K562 (cell line): Measurements from ENCODE around the gene MYCBP2. TPM values are rescaled to one million over a fixed set of nuclear protein-coding genes. Genes with fewer than 3 reads are reported as not detected.

Experiments
- ATAC-seq: fragments of 200-7000 bp; cut with Tn5 transposase; 3 replicates; pipeline ENCODE4 v1.9.1; 2020; ENCODE audit warnings: moderate library complexity
- BruUV-seq: library from RNA; stranded (reverse); fragments of 400-500 nt; replicated peaks from 2 replicates; lab custom pipeline; 2021; lab: Mats Ljungman, UMichigan
- CTCF ChIA-PET: fragments of 300-600 bp; formaldehyde crosslinking; extraction: SDS; loops from one replicate; lab custom pipeline; 2021; ENCODE audit warnings: low intra/inter-chr PET ratio; lab: Yijun Ruan, JAX
- POLR2A ChIA-PET: fragments of 300-600, 350-650 bp; sonication (Branson Sonifier 250); formaldehyde crosslinking; extraction: SDS; loops from one replicate; lab custom pipeline; 2021; ENCODE audit warnings: antibody characterized with exemption, inconsistent platforms; lab: Yijun Ruan, JAX
- DNase-seq, 4 experiments: peaks; one replicate each; pipeline versions ENCODE4 v3.0.0 to v3.0.0-alpha.2; 2011 to 2018; ENCODE audit warnings: low spot score in 3 of 4, mixed read lengths in 3 of 4; ENCODE audit errors: extremely low read depth in 1 of 4
- FAIRE-seq: peaks from 2 replicates; lab custom pipeline; 2011; peaks lifted over from hg19 to GRCh38; lab: Jason Lieb, UNC
- H2AFZ ChIP-seq: 2 replicates; pipeline ENCODE4 v1.6.0; 2011; ENCODE audit warnings: low read depth, low read length, control low read depth, inconsistent platforms
- H3K27ac ChIP-seq: fragments of 200-600 bp; 3 replicates; pipeline ENCODE4 v1.8.0; 2011; ENCODE audit warnings: low read depth, mild to moderate bottlenecking, control low read depth, inconsistent platforms, low read length, moderate library complexity, mixed read lengths; ENCODE audit errors: extremely low read depth
- H3K27me3 ChIP-seq, 2 experiments: fragments of 300-600 bp in 1 of 2; 2 replicates in 1 of 2; 3 replicates in 1 of 2; pipeline versions ENCODE4 v1.6.0 to v1.8.0; 2011; ENCODE audit warnings: inconsistent platforms in 2 of 2, low read length in 2 of 2, mild to moderate bottlenecking in 1 of 2, mixed read lengths in 1 of 2, moderate library complexity in 1 of 2; ENCODE audit not compliant: control insufficient read depth in 2 of 2, insufficient read depth in 2 of 2
- H3K36me3 ChIP-seq: fragments of 300-600 bp; 3 replicates; pipeline ENCODE4 v1.8.0; 2011; ENCODE audit warnings: mild to moderate bottlenecking, low read length, inconsistent platforms; ENCODE audit not compliant: control insufficient read depth, insufficient read depth
- H3K4me1 ChIP-seq, 2 experiments: fragments of 200-600 bp in 1 of 2; replicated peaks in 1 of 2; 2 replicates in 1 of 2; 3 replicates in 1 of 2; pipeline versions ENCODE4 v1.5.1 to v1.8.0; 2011; ENCODE audit warnings: inconsistent platforms in 2 of 2, low read length in 2 of 2, mild to moderate bottlenecking in 1 of 2, mixed read lengths in 1 of 2, moderate library complexity in 1 of 2; ENCODE audit not compliant: control insufficient read depth in 2 of 2, insufficient read depth in 2 of 2
- H3K4me2 ChIP-seq: 2 replicates; pipeline ENCODE4 v1.6.1; 2011; ENCODE audit warnings: low read length, control low read depth, inconsistent platforms, mixed read lengths; ENCODE audit not compliant: insufficient read depth
- H3K4me3 ChIP-seq: fragments of 200-600 bp; sonication (generic), shearing (Covaris generic); 2 replicates; pipeline ENCODE4 v1.5.1; 2016; ENCODE audit warnings: control low read depth, inconsistent platforms
- H3K79me2 ChIP-seq: fragments of 200-600 bp; 3 replicates; pipeline ENCODE4 v1.8.0; 2011; ENCODE audit warnings: low read length, inconsistent platforms; ENCODE audit not compliant: control insufficient read depth, insufficient read depth
- H3K9ac ChIP-seq, 2 experiments: 2 replicates each; pipeline versions ENCODE4 v1.6.0 to v1.6.1; 2011; ENCODE audit warnings: low read depth in 2 of 2, low read length in 2 of 2, control low read depth in 1 of 2, inconsistent platforms in 1 of 2, mild to moderate bottlenecking in 1 of 2, mixed read lengths in 1 of 2; ENCODE audit not compliant: insufficient read depth in 1 of 2
- H3K9me1 ChIP-seq: one replicate; pipeline ENCODE4 v1.6.0; 2011; ENCODE audit warnings: inconsistent platforms, mild to moderate bottlenecking, low read length, moderate library complexity; ENCODE audit not compliant: control insufficient read depth, insufficient read depth
- H3K9me3 ChIP-seq: replicated peaks from 2 replicates; pipeline ENCODE4 v1.5.1; 2011; ENCODE audit warnings: low read depth, low read length, inconsistent platforms; ENCODE audit not compliant: control insufficient read depth, insufficient read depth
- H4K20me1 ChIP-seq: replicated peaks from 2 replicates; pipeline ENCODE4 v1.6.1; 2011; ENCODE audit warnings: low read length, inconsistent platforms, mixed read lengths; ENCODE audit not compliant: control insufficient read depth, insufficient read depth
- ARHGAP35 ChIP-seq: fragments of 450-650 bp; IDR thresholded peaks from 2 replicates; pipeline ENCODE4 v1.6.1; 2018; ENCODE audit not compliant: partially characterized antibody
- ARID3A ChIP-seq: IDR thresholded peaks from 2 replicates; pipeline ENCODE4 v1.6.1; 2012; ENCODE audit warnings: low read depth, low read length, improper control_type of control experiment, borderline replicate concordance
- CEBPZ ChIP-seq: fragments of 150-350 bp; IDR thresholded peaks from 2 replicates; pipeline ENCODE4 v1.6.1; 2014; ENCODE audit warnings: low read depth, mild to moderate bottlenecking, low read length, borderline replicate concordance
- MCM2 ChIP-seq: fragments of 450-650 bp; IDR thresholded peaks from 2 replicates; pipeline ENCODE4 v1.6.1; 2017; ENCODE audit warnings: low read depth, mild to moderate bottlenecking
- PHB ChIP-seq: fragments of 250-450 bp; sonication (Bioruptor Pico); IDR thresholded peaks from 2 replicates; pipeline ENCODE4 v1.5.0; 2021
- THRAP3 ChIP-seq: fragments of 450-650 bp; IDR thresholded peaks from 2 replicates; pipeline ENCODE4 v1.6.1; 2016; ENCODE audit warnings: mild to moderate bottlenecking, inconsistent platforms, borderline replicate concordance
- TOE1 ChIP-seq, 2 experiments: fragments of 450-650 bp in 1 of 2; sonication (generic) in 1 of 2; formaldehyde crosslinking in 1 of 2; IDR thresholded peaks; 2 replicates each; pipeline versions ENCODE4 v1.7.1 to v1.8.0; 2016 to 2022; ENCODE audit warnings: borderline replicate concordance in 2 of 2, mild to moderate bottlenecking in 2 of 2, antibody characterized with exemption in 1 of 2, inconsistent platforms in 1 of 2, low read depth in 1 of 2, missing genetic modification reagents in 1 of 2, moderate library complexity in 1 of 2
- UBTF ChIP-seq, 2 experiments: IDR thresholded peaks; 2 replicates each; pipeline ENCODE4 v1.6.1; 2012; ENCODE audit warnings: improper control_type of control experiment in 2 of 2, low read depth in 2 of 2, low read length in 2 of 2, borderline replicate concordance in 1 of 2
- ZNF282 ChIP-seq: sonication (generic); formaldehyde crosslinking; IDR thresholded peaks from 2 replicates; pipeline ENCODE4 v1.8.1; 2023; ENCODE audit warnings: missing genetic modification reagents
- ZNF41 ChIP-seq: fragments of 250-450 bp; sonication (Bioruptor Pico); conservative IDR thresholded peaks from 2 replicates; pipeline ENCODE4 v1.4.0; 2020; ENCODE audit warnings: mild to moderate bottlenecking
- ZNF449 ChIP-seq: fragments of 250-450 bp; sonication (Bioruptor Pico); IDR thresholded peaks from 2 replicates; pipeline ENCODE4 v1.8.0; 2022; ENCODE audit warnings: moderate library complexity, mild to moderate bottlenecking, inconsistent platforms
- WGBS: fragments of 100-300 bp; shearing (Covaris generic); methylation state at CpG from one replicate; pipeline ENCODE4 v1.1.6; 2016; ENCODE audit warnings: low coverage, mixed read lengths; ENCODE audit not compliant: insufficient coverage; ENCODE audit errors: missing lambda C conversion rate; 5-methylcytosine and 5-hydroxymethylcytosine counted together
- in situ Hi-C: fragments of 300-500 bp; cut with MboI; formaldehyde crosslinking; loops from 4 replicates; pipeline ENCODE4 v1.15.0; 2018; ENCODE audit warnings: inconsistent platforms, mixed read lengths
- intact Hi-C: fragments of 100-400 bp; cut with micrococcal nuclease; formaldehyde crosslinking; loops from 2 replicates; pipeline ENCODE4 v1.14.2; 2022
- polyA plus RNA-seq, 8 experiments: library from polyadenylated mRNA; depleted of rRNA in 4 of 8; stranded (reverse) in 5 of 8; unstranded in 3 of 8; fragments of >200 nt; fragmentation: Nextera tagmentation in 2 of 8; fragmentation: Illumina TruSeq in 1 of 8; extraction: Ambion mirVana in 2 of 8; extraction: Trizol in 1 of 8; gene quantifications; 2 replicates each; pipeline versions ENCODE4 v1.2.1 to v1.2.3, GENCODE V29; 2011 to 2014; ENCODE audit warnings: inconsistent platforms in 1 of 8, missing spikeins in 1 of 8
- total RNA-seq, 7 experiments: library from RNA; depleted of rRNA in 6 of 7; stranded (reverse); fragments of >200 nt in 6 of 7; fragmentation: Illumina TruSeq in 2 of 7; extraction: Trizol in 2 of 7; gene quantifications; 2 replicates each; pipeline versions ENCODE4 v1.2.1 to v1.2.3, GENCODE V29; 2011 to 2021; ENCODE audit warnings: low replicate concordance in 1 of 7

MYCBP2 gene
- total and polyA plus RNA-seq, 9 of the 15 experiments (the other 6 are each of a cell fraction or from before 2014, with no cell fraction given), result 13.2 to 47.2 (median 28.9) TPM

- TF ChIP-seq MCM2, result no peak
- no peak for TF ChIP-seq TOE1 (IDR thresholded peaks at IDR 0.05; ENCODE audit: borderline replicate concordance)
- TF ChIP-seq TOE1 (CRISPR knock-in tag; IDR thresholded peaks at IDR 0.05; ENCODE audit: borderline replicate concordance, low read depth), result no peak
- no peak for TF ChIP-seq ARHGAP35
- no peak for TF ChIP-seq ZNF41 (CRISPR knock-in tag)
- no peak for TF ChIP-seq PHB (CRISPR knock-in tag)
- no peak for TF ChIP-seq CEBPZ
- no peak for TF ChIP-seq THRAP3
- no peak for TF ChIP-seq ZNF282 (CRISPR knock-in tag)
These were observed 286.8 kb downstream of the MYCBP2 start (continued) for GRCh38 chr13:77040076-77040475.

- H3K4me2 ChIP-seq, result no peak overlapping the region
- in situ Hi-C loops (no loop called here), intact Hi-C loops (no loop called here)
- no peak overlapping the region for H2AFZ ChIP-seq
- no peak overlapping the region for H3K27ac ChIP-seq
- DNase-seq (no peak), ATAC-seq (no peak), FAIRE-seq (no peak)
- POLR2A ChIA-PET, result no interaction called here
- no peaks in the 10 kb centered on the region for H3K79me2 ChIP-seq
- no peaks in the 10 kb centered on the region for H3K9me1 ChIP-seq
- H3K4me3 ChIP-seq, result no peak overlapping the region
- BruUV-seq, result no TSS peak
- H3K9me3 ChIP-seq, result no peaks in the 10 kb centered on the region
- no peaks in the 10 kb centered on the region for H3K27me3 ChIP-seq
- CTCF ChIA-PET, result no interaction called here
- no peaks in the 10 kb centered on the region; a peak in 1 of 5 replicates for H3K4me1 ChIP-seq
- H3K9ac ChIP-seq, result no peak overlapping the region
- no peaks in the 10 kb centered on the region for H4K20me1 ChIP-seq
- WGBS, result 2% methylated on average over 4 of the region's 5 CpGs
- no peaks in the 10 kb centered on the region for H3K36me3 ChIP-seq
- TF ChIP-seq ZNF449 (CRISPR knock-in tag) (no peak), ARID3A (no peak), UBTF (IDR thresholded peaks at IDR 0.05; ENCODE audit: borderline replicate concordance in 1 of 2, low read depth in 2 of 2, low read length in 2 of 2) (no peak)
These were observed 287.9 kb downstream of the MYCBP2 start for GRCh38 chr13:77038907-77039480.
